ENCODE results near the gene CHD3. TPM values are rescaled to one million over a fixed set of nuclear protein-coding genes. Genes with fewer than 3 reads are reported as not detected.

CHD3 gene
- total and polyA plus RNA-seq, 2 donors (not counting 1 experiment from before 2014, with no cell fraction given), result 68.1 to 69.1 TPM

- CTCF ChIA-PET, result interaction anchor here (1.1 to 5.7 kb wide), 2 partner anchors 12 to 25 kb away, joined by 3 to 53 read pairs; partner anchors contain the start of gene KDM6B
- no peak overlapping the region for H3K9ac ChIP-seq (ENCODE audit: low read length)
- no peak overlapping the region for H3K4me2 ChIP-seq (replicated peaks; ENCODE audit: low read depth, low read length, poor library complexity, severe bottlenecking)
- POLR2A ChIA-PET, result interaction anchor here (0.6 to 1.2 kb wide), 2 partner anchors 12 to 336 kb away, joined by 3 read pairs; no protein-coding TSS in a partner anchor
- peaks cover 31% of the 10 kb centered on the region for H3K79me2 ChIP-seq (ENCODE audit: control insufficient read depth, insufficient read depth, low read length)
- intact Hi-C loops (cut with micrococcal nuclease), result loop anchor here (10.0 kb wide), 1 partner anchor 232 kb away; the partner anchor contains the start of gene FXR2
- peaks cover 0 to 33% of the 10 kb centered on the region in 2 experiments for H3K36me3 ChIP-seq (replicated peaks in 1 of 2; ENCODE audit: control extremely low read depth in 1 of 2, control insufficient read depth in 1 of 2, extremely low read depth in 1 of 2, insufficient read depth in 2 of 2, low read length in 1 of 2)
- no peak overlapping the region for H3K4me3 ChIP-seq (ENCODE audit: control extremely low read depth in 1 of 5, extremely low read depth in 1 of 5, insufficient read depth in 1 of 5, low read depth in 2 of 5, low read length in 4 of 5)
- peaks cover 35% of the 10 kb centered on the region for H3K4me1 Mint-ChIP-seq
- H4K20me1 ChIP-seq (ENCODE audit: control insufficient read depth, insufficient read depth, low read length, poor library complexity, severe bottlenecking), result peaks cover 74% of the 10 kb centered on the region
- ATAC-seq (ENCODE audit: low read depth) (no peak), DNase-seq (peak; percentile 49)
- H3K27ac ChIP-seq (ENCODE audit: low read length in 2 of 2), result no peak overlapping the region
- H3K4me1 ChIP-seq (ENCODE audit: control insufficient read depth in 2 of 2, insufficient read depth in 2 of 2, low read length in 2 of 2), result peaks cover 17 to 45% of the 10 kb centered on the region in 2 donors
- WGBS (ENCODE audit: insufficient coverage), result 97% methylated on average over 24 of the region's 34 CpGs
- H3K9me3 Mint-ChIP-seq (ENCODE audit: insufficient read depth), result no peaks in the 10 kb centered on the region
- no peak overlapping the region for H3K27ac Mint-ChIP-seq
- no peaks in the 10 kb centered on the region for H3K27me3 Mint-ChIP-seq
- no peak for TF ChIP-seq EZH2 (IDR thresholded peaks at IDR 0.05; ENCODE audit: borderline replicate concordance, insufficient read depth, low read depth, low read length, poor library complexity, severe bottlenecking)
- H3K4me3 Mint-ChIP-seq, result peak overlapping the region; percentile 19
- no peaks in the 10 kb centered on the region for H3K9me3 ChIP-seq (ENCODE audit: control extremely low read depth in 1 of 3, control insufficient read depth in 2 of 3, insufficient read depth in 1 of 3, low read length in 2 of 3)
- H3K27me3 ChIP-seq (replicated peaks in 1 of 4; ENCODE audit: control extremely low read depth in 1 of 4, control insufficient read depth in 3 of 4, insufficient read depth in 4 of 4, low read length in 3 of 4), result no peaks in the 10 kb centered on the region
- no peak overlapping the region for H2AFZ ChIP-seq (ENCODE audit: insufficient read depth, low read depth, low read length, poor library complexity, severe bottlenecking)
Observed at GRCh38 chr17:7846765-7847661, 41.6 kb upstream of the CHD3 start.

GRCh38 chr17:7848131-7848579, 40.4 kb upstream of the CHD3 start:
- WGBS (ENCODE audit: insufficient coverage), result 93% methylated on average over 16 of the region's 20 CpGs
- DNase-seq, result no peak
- Histone ChIP-seq H3K79me2 (ENCODE audit: control insufficient read depth, insufficient read depth, low read length) (peaks cover 31% of the 10 kb centered on the region), H3K27me3 (replicated peaks in 1 of 4; ENCODE audit: control extremely low read depth in 1 of 4, control insufficient read depth in 3 of 4, insufficient read depth in 4 of 4, low read length in 3 of 4) (no peaks in the 10 kb centered on the region), H3K9me3 (ENCODE audit: control extremely low read depth in 1 of 3, control insufficient read depth in 2 of 3, insufficient read depth in 1 of 3, low read length in 2 of 3) (no peaks in the 10 kb centered on the region), H3K4me3 (ENCODE audit: control extremely low read depth in 1 of 5, extremely low read depth in 1 of 5, insufficient read depth in 1 of 5, low read depth in 2 of 5, low read length in 4 of 5) (no peak overlapping the region), H4K20me1 (ENCODE audit: control insufficient read depth, insufficient read depth, low read length, poor library complexity, severe bottlenecking) (peaks cover 84% of the 10 kb centered on the region), H3K4me1 (ENCODE audit: control insufficient read depth in 2 of 2, insufficient read depth in 2 of 2, low read length in 2 of 2) (peaks cover 17 to 38% of the 10 kb centered on the region in 2 donors), H3K4me2 (replicated peaks; ENCODE audit: low read depth, low read length, poor library complexity, severe bottlenecking) (no peak overlapping the region), H3K9ac (ENCODE audit: low read length) (no peak overlapping the region), H3K36me3 (replicated peaks in 1 of 2; ENCODE audit: control extremely low read depth in 1 of 2, control insufficient read depth in 1 of 2, extremely low read depth in 1 of 2, insufficient read depth in 2 of 2, low read length in 1 of 2) (peaks cover 0 to 41% of the 10 kb centered on the region in 2 experiments), H2AFZ (ENCODE audit: insufficient read depth, low read depth, low read length, poor library complexity, severe bottlenecking) (no peak overlapping the region), H3K27ac (ENCODE audit: low read length in 2 of 2) (no peak overlapping the region)
- ATAC-seq (ENCODE audit: low read depth), result no peak
- TF ChIP-seq EZH2 (IDR thresholded peaks at IDR 0.05; ENCODE audit: borderline replicate concordance, insufficient read depth, low read depth, low read length, poor library complexity, severe bottlenecking) (no peak), CTCF (IDR thresholded peaks at IDR 0.05) (no peak)
- Mint-ChIP-seq H3K27ac (no peak overlapping the region), H3K4me3 (no peak overlapping the region), H3K4me1 (peaks cover 33% of the 10 kb centered on the region), H3K27me3 (no peaks in the 10 kb centered on the region), H3K9me3 (ENCODE audit: insufficient read depth) (no peaks in the 10 kb centered on the region)
- POLR2A ChIA-PET, result no interaction called here
- CTCF ChIA-PET, result interaction anchor here (5.7 kb wide), 1 partner anchor 13 kb away, joined by 53 read pairs; the partner anchor contains the start of gene KDM6B
- intact Hi-C loops (cut with micrococcal nuclease), result loop anchor here (10.0 kb wide), 1 partner anchor 233 kb away; the partner anchor contains the start of gene FXR2

All from B cell (primary cell).